GM21381 (cell line): ENCODE measurements around the gene EPC2.
"Not testable (repeated sequence)": the region's sequence is repeated elsewhere in the genome, so short reads cannot be mapped to it uniquely, and the experiment has no call there.

ENCODE experiments used
- ATAC-seq: cut with Tn5 transposase; IDR thresholded peaks from one replicate; pipeline ENCODE4 v1.9.1; 2021; ENCODE audit warnings: mild to moderate bottlenecking, moderate library complexity; ENCODE audit not compliant: unreplicated experiment

Gene EPC2

DNA sequence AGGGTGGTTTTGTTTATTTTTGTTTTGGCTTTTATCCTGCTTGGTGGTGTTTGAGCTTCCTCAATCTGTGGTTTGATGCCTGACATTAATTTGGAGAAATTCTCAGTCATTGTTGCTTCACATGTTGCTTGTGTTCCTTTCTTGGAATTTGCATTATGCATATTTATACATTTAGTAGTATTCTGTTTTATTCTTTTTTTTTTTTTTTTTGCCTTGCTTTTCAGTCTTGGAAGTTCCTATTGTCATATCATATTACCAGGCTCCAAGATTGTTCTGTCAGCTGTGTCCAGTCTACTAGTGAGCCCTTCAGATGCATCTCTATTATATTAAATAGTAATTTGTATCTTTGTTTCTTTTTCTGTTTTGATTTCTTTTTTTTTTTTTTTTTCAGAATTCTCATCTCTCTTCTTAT is 77.0 kb downstream of the EPC2 start:
- no peak for ATAC-seq

GRCh38 chr2:148721991-148722777 is 77.6 kb downstream of the EPC2 start:
- ATAC-seq, result no peak

- ATAC-seq, result no peak
Measured at GRCh38 chr2:148725564-148725963, 81.0 kb downstream of the EPC2 start.

GRCh38 chr2:148726228-148726627 is 81.7 kb downstream of the EPC2 start:
- peak; percentile 58 for ATAC-seq

GRCh38 chr2:148730085-148730484 is 85.5 kb downstream of the EPC2 start:
- ATAC-seq, result no peak

DNA sequence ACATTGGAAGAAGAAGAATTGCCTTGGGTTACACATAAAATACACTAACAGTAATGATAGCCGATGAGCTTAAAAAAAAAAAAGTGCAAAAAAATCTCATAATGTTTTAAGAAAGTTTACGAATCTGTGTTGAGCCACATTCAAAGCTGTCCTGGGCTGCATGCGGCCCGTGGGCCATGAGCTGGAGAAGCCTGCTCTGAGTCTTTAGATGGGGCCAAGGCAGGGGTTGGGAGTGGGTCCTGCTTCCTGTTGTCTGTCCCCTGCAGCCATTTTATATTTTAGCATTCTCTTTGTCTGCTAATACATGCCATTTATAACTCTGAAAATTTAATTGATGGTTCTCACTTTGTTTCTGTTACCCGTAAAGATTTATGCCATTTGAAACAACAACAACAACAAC is 93.2 kb downstream of the EPC2 start:
- no peak for ATAC-seq

GRCh38 chr2:148739454-148740105 is 95.0 kb downstream of the EPC2 start:
- ATAC-seq, result no peak

DNA sequence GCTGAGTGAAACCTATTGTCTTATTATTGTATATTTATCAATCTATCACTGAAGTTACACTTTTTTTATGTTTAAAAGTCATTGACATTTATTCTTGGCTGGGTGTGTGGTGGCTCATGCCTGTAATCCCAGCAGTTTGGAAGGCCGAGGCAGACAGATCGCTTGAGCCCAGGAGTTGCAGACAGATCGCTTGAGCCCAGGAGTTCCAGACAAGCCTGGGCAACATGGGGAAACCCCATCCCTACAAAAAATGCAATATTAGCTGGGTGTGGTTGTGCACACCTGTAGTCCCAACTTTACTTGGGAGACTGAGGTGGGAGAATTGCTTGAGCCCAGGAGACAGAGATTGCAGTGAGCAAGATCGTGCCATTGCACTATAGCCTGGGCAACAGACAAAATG is 97.8 kb downstream of the EPC2 start:
- no peak for ATAC-seq

DNA sequence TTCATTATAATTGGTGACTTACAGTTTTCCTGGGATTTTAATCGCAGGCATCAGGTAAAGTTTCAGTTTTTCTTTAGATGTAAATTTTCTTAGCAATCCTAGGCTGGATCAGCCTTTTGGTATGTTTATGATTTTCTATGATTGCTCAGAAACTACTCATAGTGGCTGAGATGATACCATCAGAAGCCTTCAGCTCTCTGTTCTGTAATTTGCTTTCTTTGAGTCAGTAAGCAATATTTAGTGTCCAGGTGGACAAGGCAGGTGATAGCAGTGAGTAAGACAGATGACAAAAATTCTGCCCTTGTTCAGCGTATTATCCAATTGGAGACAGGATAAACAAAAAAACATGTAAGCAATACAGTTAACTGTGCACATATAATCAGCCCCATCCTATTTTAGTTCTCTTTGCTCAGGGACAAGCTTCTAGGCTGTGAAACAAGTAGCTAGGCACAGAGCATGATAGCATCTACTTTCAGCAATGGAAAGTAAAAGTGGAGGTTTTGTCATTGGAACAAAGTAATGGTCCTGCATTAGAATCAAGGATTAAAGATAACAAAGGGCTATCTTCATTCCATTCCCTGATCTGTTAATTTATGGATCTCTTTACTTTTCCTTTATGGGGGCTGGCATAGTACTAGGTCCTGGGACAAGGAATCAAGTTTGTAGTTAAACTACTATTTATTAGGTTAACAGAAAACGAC is 100.8 kb downstream of the EPC2 start:
- no peak for ATAC-seq

DNA sequence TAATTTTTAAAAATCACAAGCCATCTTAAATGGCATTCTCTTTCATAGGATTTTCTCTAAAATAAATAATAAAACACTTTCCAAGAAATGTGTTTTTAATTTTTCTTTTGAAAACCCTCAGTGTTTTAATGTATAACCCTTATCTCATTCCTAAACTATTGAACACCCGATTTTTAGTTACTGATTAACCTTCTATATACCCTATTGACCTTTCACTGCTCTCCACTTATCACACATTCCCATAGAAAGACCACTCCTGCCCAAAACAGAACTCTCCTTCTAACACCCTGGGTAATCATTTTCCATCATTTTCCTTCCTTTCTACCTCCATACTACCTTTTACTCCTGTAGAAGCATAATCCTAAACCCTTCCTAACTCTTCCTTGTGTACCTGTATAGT is 102.4 kb downstream of the EPC2 start:
- ATAC-seq, result no peak

GRCh38 chr2:148751907-148752306 is 107.4 kb downstream of the EPC2 start:
- ATAC-seq, result no peak

DNA sequence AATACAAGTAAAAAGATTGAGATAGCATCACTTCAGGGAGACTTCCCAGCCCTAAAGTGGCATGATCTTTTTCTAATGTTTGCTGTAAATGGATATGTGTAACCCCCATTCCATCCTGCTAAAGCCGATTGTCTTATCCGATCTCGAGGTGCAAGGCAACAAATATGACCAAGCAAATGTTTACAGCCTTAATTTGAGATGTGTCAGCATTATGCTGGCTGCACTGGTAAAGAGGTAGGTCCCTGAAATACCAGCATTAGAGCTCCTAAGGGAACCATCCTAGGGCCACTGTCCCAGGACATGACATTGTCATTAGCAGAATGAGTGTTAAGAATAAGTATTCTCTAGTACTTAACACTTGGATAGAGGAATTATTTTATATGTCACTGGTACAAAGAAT is 108.4 kb downstream of the EPC2 start:
- no peak for ATAC-seq

DNA sequence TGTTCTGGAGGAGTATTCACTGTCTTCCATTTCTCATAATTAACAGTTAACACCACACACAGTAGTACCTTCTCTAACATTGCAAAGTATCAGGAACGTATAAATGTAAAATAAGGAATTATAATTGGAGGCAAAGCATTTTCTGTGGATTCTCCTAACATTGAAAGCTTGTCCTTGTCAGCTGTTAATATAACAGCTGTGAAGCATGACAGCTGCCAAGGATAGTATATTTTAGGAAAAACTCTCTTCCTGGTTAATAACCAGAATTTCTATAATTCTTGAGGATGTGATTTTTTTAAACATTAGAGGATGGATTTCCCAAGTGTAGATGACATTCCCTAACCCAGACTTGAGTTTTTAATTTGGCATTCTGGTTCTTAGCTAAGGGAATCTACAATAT is 110.3 kb downstream of the EPC2 start:
- ATAC-seq, result no peak

DNA sequence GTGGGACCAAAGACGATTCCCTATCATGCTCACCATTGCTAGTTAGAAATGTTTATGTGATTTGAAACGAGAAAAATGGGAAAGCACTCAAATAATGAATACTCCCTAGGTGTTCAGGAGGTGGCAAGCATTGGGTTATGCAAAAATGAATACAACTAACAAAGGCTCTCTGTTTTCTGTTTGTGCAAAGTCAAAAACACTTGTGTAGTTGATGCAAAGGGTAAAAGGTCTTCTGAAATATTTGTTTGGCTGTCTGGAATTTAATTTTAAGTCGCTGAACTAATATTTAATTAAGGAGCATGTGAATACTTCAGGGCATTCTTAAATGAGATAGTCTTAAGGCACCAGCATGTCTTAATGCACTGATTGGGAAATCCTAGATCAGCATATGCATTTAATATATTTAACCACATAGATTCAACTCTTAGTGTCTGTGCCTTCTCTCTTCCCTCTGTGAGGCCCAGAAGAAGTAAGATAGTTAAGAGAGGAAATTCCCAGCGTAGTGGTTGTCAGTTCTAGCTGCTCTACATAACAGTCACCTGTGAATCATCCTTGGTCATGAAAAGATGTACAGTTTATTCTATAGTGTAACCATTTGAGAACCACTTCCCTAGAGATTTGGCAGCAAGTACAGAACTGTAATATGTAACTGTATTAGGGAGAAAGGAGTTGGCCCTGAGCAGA is 111.9 kb downstream of the EPC2 start:
- ATAC-seq, result no peak

- no peak for ATAC-seq
Measured at GRCh38 chr2:148764815-148765214, 120.3 kb downstream of the EPC2 start.

GRCh38 chr2:148770047-148770446 is 125.5 kb downstream of the EPC2 start:
- ATAC-seq, result no peak

DNA sequence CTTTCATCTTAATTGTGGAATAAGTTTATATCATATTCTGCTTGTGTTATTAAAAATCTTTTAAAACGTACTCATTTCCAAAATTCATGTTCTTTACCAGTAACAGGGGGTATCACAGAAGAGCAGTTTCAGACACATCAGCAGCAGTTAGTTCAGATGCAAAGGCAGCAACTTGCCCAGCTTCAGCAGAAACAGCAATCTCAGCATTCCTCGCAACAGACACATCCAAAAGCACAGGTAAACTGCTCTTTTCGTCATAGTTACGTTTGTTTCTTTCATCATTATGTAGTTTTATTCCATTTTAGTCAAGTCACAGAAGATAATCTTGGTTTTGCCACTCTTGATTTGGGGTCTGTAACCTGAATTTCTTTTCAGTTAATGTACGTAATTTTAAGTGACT is 137.0 kb downstream of the EPC2 start:
- no peak for ATAC-seq

GRCh38 chr2:148789059-148789458 is 144.5 kb downstream of the EPC2 start:
- no peak for ATAC-seq

DNA sequence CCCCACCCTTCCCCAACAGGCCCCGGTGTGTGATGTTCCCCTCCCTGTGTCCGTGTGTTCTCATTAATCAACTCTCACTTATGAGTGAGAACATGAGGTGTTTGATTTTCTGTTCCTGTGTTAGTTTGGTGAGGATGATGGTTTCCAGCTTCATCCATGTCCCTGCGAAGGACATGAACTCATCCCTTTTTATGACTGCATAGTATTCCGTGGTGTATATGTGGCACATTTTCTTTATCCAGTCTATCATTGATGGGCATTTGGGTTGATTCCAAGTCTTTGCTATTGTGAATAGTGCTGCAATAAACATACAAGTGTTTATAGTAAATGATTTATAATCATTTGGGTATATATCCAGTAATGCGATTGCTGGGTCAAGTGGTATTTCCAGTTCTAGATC is 145.6 kb downstream of the EPC2 start:
- ATAC-seq, result not testable (repeated sequence)

DNA sequence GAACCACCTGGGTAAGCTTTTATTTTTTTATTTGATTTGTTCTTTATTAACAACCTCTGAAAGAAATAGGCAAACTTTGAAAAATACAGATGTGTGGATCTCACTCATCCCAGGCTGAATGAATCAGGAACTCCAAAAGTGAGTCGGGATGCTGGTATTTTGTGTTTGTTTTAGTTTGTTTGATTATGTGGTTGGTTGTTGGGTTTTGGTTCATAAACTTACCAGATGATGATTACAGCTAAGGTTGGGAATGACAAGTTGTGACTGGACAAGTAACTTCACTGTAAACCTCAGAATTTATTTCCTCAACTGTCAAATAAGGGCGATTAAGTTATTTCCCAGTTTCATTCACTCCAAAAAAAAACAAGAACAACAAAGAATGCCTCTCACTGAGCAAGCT is 150.0 kb downstream of the EPC2 start:
- ATAC-seq, result no peak

GRCh38 chr2:148796735-148797512 is 152.4 kb downstream of the EPC2 start:
- no peak for ATAC-seq
